Umbilical cord (tissue), 2 donors: ENCODE results near the gene RARA. TPM values are rescaled to one million over a fixed set of nuclear protein-coding genes. Genes with fewer than 3 reads are reported as not detected.
"Not testable (repeated sequence)": the region's sequence is repeated elsewhere in the genome, so short reads cannot be mapped to it uniquely, and the experiment has no call there.

Source experiments
- DNase-seq: peaks from one replicate; pipeline ENCODE4 v3.0.0-alpha.2; 2015; ENCODE audit warnings: low spot score
- total RNA-seq: library from RNA; depleted of rRNA; stranded (reverse); fragments of >200 nt; gene quantifications from one replicate; pipeline ENCODE4 v1.2.3, GENCODE V29; 2014; ENCODE audit warnings: low replicate concordance; ENCODE audit not compliant: insufficient read depth

RARA gene
- total RNA-seq, 1 donor from 2014 or later: 8.7 TPM

GRCh38 chr17:40374821-40375498 lies 66.0 kb downstream of the RARA start:
- no peak for DNase-seq

GRCh38 chr17:40375786-40376185 lies 66.8 kb downstream of the RARA start:
- DNase-seq: not testable (repeated sequence)

GRCh38 chr17:40376541-40376940 lies 67.6 kb downstream of the RARA start:
- not testable (repeated sequence) for DNase-seq

- DNase-seq: no peak
Measured at GRCh38 chr17:40377832-40378231, 68.9 kb downstream of the RARA start.

GRCh38 chr17:40378966-40379365 lies 70.0 kb downstream of the RARA start:
- DNase-seq: no peak

GRCh38 chr17:40382251-40382650 lies 73.3 kb downstream of the RARA start:
- DNase-seq: no peak

GRCh38 chr17:40386555-40386954 lies 77.6 kb downstream of the RARA start:
- not testable (repeated sequence) for DNase-seq

- peak; percentile 66 for DNase-seq
Measured at GRCh38 chr17:40399185-40399584, 90.2 kb downstream of the RARA start.

- DNase-seq: no peak
Measured at GRCh38 chr17:40402668-40403067, 93.7 kb downstream of the RARA start.

- DNase-seq: no peak
Measured at GRCh38 chr17:40404003-40404402, 95.0 kb downstream of the RARA start.

Other genes starting within 250 kb of the RARA start
- 46.0 TPM for gene THRA, start 246.2 kb upstream of the RARA start, total RNA-seq
- gene NR1D1, start 208.6 kb upstream of the RARA start, total RNA-seq: 0.48 TPM
- gene MSL1, start 187.2 kb upstream of the RARA start, total RNA-seq: 59.7 TPM
- gene CASC3, start 168.6 kb upstream of the RARA start, total RNA-seq: 39.0 TPM
- gene RAPGEFL1, start 131.7 kb upstream of the RARA start, total RNA-seq: 4.8 TPM
- gene WIPF2, start 89.9 kb upstream of the RARA start, total RNA-seq: 7.0 TPM
- gene CDC6, start 21.3 kb upstream of the RARA start, total RNA-seq: 5.8 TPM
- gene GJD3, start 55.6 kb downstream of the RARA start, total RNA-seq: not detected
- gene TOP2A, start 108.7 kb downstream of the RARA start, total RNA-seq: 11.8 TPM
- 55.4 TPM for gene IGFBP4, start 134.3 kb downstream of the RARA start, total RNA-seq
- gene TNS4, start 192.4 kb downstream of the RARA start, total RNA-seq: 7.0 TPM